ENCODE measurements around the gene TAOK3.
"Not testable (repeated sequence)": the region's sequence is repeated elsewhere in the genome, so short reads cannot be mapped to it uniquely, and the experiment has no call there.

TAOK3 gene

DNA sequence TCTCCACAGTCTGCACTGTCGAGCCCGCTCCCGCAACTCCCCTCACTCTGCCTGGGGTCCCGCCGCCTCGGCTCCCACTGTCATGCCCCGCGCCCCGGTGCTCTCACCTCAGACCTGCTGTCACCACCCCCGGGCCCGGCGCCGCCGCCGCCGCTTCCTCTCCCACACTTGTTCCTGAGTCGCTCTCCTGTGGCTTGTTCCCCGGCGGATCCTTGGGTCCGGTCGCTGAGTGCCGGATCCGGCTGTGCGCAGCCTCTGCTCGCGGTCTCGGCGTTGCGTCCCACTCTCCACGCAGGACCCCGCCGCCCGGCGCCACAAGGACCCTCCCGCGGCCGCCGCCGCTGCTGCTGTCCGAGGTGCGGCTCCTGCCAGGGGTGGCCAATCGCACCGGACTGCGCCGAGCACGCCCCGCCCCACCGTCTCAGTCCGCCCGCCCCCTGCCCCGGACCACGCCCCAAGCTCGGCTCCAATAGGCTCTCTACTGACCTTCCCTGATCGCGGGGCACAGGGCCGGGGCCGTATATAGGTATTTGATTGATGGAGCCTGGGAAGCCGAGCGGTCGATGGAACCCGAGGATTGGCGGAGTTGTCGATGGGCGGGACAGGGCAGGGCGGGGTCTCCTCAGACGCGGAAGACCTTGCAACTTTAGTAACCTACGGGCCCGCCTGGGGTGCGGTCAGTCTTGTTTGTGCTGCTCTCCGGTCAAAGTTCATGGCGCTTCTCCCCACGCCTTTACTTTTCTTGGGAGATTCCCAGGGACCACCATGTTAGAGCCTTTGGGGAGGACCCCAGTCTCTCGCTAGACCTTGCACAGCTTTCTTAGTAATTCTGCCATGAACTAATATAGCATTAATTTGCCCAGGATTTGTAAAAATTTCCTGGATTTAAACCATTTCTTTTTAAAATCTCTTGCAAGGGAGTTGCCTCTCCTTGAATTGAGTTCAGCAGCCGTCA lies at the start of gene TAOK3:
TAOK3 (minus strand) TSS at position 367 of the 955 bp plus-strand sequence. CDS start 117,340 bp downstream, outside the sequence.
- DNase-seq (ENCODE audit: low read depth in 2 of 2) = peak; percentile 92

DNA sequence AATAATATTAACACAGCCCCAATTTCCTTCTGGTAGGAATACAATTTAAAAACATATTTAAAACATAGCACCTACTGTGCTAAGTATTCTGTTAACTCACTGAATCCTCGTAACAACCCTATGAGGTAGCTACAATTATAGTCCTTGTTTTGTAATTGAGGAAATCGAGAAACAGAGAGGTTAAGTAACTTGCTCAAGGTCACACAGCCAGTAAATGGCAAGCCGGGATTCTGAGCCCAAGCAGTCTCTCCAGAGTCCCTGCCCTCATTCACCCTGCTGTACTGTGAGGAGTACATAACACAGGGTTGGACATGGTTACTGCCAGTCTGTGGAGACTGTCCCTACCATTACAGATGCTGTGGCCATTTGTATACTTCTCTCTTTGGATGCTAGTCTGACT lies 48.0 kb upstream of the TAOK3 start:
- no peak for DNase-seq (ENCODE audit: low read depth in 2 of 2)

DNA sequence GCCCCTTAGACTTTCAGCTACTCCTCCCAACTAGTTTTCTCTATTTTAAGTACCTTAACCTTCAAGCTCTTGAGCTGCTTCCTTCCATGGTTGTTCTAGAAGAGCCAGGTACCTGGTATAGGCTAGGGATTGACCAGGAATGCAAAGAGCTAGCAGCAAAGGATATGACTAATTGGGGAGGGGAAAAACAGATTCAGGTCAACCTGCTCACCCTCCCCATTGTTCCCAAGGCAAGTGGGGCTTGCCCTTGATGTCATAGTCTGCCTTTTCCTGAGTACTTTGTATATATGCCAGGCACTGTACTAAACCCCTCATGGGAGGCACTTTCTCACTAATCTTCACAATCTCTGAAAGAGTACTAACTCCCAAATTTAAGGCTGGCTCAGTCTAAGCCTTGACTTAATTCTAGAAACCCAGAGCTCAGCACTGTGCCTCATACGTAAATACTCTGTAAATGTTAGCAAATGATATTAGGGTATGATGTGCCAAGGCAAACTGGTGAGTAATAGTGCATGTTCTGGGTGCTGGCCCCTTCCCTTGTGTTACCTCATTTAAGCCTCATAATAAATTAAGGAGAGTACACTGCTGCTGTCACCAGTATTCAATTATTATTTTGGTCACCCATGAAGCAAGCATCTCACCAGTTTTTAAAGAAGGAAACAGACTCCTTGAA lies 45.8 kb upstream of the TAOK3 start:
- DNase-seq (ENCODE audit: low read depth in 2 of 2) = no peak

DNA sequence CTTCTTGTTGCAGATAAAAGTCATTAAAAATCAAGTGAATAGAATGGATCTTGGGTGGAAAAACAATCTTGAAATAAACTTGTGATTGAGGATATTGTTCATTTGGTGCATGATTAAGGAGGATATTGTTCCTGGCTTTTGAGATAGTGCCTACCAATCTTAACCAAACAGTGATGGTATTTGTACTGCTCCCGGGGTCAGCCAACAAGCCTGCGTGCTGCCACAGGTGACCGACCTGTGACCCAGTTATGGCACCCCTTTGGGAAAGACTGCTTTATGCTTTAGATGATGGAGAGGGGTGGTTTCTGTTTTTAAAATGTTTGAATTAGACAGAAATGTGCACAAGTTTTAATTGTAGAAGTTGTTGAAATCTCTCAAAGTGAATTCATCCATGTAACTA lies 45.2 kb upstream of the TAOK3 start:
- DNase-seq (ENCODE audit: low read depth in 2 of 2) = no peak

DNA sequence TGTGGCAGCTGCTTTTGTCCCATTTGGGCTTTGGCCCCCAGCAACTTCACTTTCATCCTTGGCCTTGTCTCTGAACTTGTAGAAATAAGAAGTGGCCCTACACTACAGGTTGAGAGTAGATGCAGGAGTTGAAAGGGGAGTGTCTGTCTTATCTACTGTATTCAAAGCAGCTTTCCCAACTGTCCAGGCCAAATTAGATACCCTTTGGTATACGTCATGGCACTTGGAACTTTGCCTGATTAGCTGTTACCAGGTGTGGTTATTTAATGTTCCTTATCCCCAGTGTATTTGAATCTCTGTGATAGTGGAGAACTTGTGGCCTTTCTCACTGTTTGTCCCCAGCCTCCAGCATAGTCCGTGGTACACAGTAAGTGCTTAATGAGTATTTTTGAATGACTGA lies 37.1 kb upstream of the TAOK3 start:
- no peak for DNase-seq (ENCODE audit: low read depth in 2 of 2)

DNA sequence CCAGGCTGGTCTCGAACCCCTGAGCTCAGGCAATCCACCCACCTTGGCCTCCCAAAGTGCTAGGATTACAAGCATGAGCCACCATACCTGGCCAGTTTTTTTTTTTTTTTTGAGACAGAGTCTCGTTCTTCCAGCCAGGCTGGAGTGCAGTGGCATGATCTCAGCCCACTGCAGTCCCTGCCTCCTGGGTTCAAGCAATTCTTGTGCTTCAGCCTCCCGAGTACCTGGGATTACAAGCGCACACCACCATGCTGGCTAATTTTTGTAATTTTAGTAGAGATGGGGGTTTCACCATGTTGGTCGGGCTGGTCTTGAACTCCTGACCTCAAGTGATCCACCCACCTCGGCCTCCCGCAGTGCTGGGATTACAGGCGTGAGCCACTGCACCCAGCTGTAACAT lies 35.5 kb upstream of the TAOK3 start:
- not testable (repeated sequence) for DNase-seq (ENCODE audit: low read depth in 2 of 2)

DNA sequence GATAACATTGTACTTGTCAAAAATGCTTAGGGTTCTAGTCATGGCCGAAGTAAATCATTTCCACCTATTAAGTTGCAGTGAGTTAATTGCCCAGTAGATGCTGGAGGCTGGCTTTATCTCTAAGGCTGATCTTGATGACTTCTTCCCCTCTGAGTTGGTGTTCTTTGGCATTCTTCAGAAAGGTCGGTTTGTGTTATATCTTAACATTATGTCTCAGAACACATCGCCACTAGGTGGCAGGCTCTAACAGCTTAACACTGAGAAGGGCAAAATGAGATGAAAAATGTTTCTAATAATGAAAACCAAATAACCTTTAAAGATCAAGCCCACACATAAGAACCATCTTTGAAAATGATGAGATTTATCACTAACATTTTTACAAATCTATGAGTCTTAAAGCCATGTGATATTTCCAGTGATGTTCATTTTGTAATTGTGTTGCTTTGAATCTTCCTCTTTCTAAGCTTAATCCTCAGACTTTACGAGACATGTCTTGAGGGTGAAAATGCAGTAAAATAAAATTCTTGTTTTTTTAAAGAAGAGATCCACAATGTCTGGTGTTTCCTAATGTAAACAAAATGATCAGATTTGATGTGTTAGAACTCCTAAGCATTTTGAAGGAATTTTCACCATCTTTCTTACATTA lies 32.3 kb upstream of the TAOK3 start:
- peak in 1 of 2 donors; percentile 35 for DNase-seq (ENCODE audit: low read depth in 2 of 2)

DNA sequence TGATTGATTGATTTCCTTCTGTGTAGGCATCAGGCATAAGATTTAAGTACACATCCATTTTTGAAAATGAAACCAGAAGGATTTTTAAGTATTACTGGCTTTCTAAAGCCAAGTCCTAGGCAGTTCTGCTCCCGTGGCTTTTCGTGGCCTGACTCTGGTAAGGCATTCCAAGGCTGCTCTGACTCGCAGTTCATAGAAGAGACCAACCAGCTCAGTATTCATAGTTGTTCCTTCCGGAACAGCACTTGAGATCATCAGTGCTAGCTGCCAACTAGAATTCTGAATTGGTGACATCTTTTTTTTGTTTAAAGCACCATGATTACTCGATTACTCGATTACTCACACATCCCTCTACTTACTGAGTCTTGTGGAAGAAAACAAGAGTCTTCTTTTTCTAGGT lies 29.5 kb upstream of the TAOK3 start:
- no peak for DNase-seq (ENCODE audit: low read depth in 2 of 2)

DNA sequence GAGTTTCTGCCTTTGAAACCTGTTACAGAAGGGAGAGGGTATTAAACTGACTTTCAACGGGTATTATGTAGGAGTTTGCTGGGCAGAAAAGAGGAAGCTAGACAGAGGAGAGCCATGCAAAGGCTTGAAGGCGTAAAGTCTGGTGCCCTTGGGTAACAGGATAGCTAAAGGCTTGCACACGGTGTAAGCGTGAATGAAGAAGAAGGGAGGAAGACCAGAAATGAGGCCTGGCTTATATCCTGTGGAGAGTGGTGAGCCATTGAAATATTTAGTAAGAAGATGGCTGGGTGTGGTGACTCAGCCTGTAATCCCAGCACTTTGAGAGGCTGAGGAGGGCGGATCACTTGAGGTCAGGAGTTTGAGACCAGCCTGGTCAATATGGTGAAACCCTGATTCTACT lies 26.2 kb upstream of the TAOK3 start:
- no peak for DNase-seq (ENCODE audit: low read depth in 2 of 2)

DNA sequence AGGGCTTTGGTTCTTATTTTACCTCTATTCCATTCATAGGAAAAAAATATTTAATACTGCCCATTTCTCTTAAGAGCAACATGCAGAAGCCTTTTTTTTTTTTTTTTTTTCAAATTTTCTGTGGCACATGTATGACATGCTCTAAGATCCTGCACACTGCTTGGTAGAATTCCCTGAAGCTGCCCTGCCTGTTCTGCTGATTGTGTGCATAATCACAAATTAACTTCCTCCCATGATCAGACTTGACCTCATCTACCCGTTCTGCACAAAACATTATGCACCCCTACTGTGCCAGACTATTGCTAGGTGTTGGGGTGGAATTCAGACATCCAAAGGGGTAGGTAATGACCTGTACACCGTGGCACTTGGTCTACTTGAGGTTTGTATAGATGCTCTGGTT lies 25.8 kb upstream of the TAOK3 start:
- DNase-seq (ENCODE audit: low read depth in 2 of 2) = no peak

DNA sequence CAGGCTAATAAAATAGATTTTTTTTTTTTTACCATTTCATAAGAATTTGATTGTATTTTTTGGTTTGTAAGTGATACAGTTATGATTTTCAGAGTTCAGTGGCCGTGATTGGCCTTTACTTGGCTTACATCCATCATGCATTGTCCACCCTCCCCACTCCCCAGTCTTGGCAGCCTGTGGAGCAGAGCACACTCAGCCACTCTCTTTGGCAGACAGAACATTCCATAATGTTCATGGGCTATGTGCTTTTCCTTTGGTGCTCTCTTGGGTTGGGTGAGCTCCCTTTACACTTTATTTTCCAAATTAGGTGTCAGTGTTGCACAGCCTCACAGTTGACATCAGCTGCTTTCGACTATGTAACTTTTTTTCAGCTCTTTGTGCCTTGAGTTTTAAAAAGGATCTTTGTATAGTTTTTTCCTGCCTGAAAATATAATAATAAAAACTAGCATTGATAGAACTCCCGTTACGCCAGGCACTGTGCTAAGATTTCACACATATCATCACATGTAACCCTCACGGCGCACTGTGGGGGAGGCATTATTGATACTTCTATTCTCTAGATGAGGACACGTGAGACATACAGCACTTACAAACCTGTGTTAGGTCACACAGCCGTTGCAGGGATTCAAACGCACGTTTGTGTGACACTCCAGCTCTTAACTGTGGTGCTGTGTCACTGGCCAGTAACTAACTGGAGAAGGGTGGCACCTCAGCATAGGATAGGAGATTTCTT lies 25.2 kb upstream of the TAOK3 start:
- DNase-seq (ENCODE audit: low read depth in 2 of 2) = no peak

DNA sequence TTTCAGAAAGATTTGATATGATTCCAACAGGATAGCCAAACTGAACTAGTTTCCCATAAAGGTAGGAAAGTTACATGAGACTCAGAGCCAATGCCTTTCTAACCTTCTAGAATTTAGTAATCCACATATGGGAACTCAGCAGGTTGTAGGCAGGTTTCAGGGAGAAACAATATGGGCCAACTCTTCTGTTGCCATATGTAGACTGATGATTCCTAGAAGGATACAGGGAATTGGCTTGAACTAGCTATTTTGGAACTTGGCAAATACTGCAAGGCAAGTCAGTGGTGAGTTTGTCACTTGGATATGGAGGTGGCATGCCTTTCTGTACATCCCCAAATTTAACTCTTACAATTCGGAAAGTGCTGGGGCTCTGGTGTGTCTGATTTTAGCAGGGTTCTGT lies 19.1 kb upstream of the TAOK3 start:
- DNase-seq (ENCODE audit: low read depth in 2 of 2) = no peak

DNA sequence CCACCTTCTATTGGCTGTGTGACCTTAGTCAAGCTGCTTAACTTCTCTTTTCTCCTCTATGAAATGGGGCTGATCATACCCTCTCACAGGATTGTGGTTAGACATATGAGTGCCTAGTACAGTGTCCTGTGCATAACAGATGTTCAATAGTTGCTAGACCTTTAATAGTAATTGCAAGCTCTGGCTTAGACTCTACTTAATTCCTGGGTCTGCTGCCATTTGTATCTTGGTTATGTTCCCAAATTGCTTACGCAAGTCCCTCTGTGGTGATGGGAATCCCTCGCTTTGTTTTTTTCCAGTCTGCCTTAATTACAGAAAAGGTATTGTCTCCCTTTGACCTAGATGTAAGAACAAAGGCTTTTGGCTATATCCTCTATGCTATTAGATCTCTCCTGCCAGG lies 18.7 kb upstream of the TAOK3 start:
- no peak for DNase-seq (ENCODE audit: low read depth in 2 of 2)

DNA sequence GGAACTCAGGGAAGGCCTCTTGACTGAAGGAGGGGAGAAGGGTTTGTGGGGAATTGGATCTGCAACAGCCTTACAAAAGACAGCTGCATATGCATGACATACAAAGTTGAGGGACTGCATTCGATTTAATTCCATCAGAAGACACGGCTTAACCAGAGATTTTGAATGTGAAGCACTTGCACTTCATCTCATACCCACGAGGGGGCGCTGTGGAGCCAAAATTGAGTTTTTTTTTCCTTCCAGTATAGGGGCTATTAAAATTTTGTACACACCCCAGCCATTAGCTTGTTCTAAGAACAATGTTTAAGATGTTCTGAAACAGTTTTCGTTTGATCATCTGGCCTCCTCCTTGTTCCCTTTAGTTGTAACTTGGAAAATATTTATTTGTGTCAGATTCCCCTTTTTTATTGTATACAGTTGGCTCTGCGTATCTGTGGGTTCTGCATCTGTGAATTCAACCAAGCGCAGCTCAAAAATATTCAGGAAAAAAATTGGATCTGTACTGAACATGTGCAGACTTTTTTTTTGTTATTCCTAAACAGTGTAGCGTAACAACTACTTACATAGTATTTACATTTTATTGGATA lies 5.3 kb upstream of the TAOK3 start:
- peak; percentile 57 to 71 for DNase-seq (ENCODE audit: low read depth in 2 of 2)

DNA sequence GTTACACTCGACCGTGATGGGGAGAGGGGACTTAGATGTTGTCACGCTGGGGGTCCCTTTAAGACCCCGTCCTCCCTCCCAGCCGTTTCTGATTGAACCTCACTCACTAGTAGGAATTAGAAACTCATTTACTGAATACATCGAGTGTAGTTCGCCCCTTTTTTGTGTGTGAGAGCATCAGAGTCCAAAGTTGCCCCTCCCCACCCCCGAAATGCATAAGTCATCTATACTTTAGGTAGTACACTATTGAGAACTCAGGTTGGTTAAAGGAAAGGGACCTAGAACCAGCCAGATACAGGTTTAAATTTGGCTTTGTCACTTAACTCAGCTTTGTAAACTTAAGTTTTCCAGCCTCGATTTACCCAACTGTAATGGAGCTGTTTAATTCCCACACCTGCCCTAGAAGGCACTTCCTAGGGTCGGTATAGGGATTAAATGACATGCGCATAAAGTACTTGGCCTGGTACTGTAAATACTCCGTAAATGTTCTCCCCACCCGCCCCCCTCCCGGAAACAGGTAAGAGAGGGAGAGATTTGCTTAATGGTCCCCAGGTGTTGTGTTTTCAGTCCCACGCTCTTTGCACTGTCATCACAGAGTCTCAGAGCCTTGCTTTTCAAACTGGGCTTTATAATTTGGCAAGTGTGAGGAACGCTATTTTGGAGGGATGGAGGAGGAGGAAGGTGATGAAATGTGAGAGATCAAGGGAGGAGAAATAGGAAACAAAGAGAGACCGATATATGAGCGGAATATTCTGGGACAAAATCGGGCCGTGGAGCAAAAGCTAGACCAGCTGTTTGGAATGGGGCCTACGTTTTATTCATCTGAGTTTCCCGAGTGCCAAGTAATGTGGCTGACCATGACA lies 4.5 kb upstream of the TAOK3 start:
- DNase-seq (ENCODE audit: low read depth in 2 of 2) = no peak

DNA sequence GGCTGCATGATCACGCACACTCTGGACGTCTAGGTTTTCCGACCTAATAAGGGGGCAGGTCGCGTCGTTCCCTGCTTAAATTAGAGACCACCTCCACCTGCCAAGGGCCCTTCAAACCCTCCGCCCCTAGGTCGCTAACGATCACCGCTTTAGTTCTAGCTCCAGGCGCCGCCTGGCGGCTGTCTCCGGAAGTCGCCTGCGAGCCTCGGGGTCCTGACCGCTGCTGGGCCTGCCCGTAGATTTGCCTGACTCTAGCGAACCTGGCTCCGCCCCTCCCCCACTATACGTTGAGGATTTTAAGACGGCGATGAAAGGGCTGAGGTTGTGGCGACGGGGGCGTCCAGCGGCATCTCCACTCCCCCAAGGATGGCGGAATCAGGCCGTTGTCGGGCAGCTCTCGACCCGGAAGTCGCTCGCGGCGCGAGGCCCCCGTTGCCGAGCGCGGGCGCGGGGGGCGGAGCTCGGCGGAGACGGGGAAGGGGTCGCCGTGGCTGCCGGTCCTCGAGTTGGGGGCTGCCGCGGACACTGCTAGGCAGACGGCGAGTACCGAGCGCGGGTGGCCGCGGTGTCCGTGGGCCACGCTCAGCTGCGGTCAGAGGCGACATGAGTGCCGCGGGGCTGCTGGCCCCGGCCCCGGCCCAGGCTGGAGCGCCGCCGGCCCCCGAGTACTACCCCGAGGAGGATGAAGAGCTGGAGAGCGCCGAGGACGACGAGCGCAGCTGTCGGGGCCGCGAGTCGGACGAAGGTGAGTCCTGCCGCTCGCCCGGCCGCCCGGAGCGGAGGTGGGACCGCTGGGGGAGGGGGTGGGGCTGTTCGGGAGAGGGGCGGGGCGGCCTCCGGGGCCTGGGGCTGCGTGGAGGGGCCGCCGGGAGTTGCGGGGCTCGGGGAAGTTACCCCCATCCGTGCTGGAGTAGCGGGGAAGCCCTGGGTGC lies 3.6 kb upstream of the TAOK3 start, which contains the start of gene SUDS3:
SUDS3 (plus strand) TSS at position 467 of the 932 bp plus-strand sequence; CDS start at position 604, 137 bp downstream.
- peak; percentile 86 to 95 for DNase-seq (ENCODE audit: low read depth in 2 of 2)

DNA sequence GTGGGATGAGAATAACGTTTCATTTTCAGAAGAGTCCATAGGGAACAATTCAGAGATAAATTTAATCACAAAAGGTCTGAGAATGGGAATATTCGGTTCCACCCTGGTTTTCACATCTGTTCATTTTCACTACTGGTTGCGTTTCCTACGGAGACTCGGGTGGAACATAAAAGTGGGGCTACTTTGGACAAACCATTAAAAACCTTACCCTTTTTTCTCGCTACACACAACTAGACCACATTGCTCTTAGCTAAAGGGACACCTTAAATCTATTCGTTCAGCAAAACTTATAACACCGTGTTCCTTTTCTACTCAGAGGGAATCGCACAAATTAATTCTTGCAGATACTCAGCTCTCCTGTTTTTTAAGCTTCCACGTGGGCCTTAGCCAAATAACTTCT lies 2.6 kb upstream of the TAOK3 start:
- no peak for DNase-seq (ENCODE audit: low read depth in 2 of 2)

DNA sequence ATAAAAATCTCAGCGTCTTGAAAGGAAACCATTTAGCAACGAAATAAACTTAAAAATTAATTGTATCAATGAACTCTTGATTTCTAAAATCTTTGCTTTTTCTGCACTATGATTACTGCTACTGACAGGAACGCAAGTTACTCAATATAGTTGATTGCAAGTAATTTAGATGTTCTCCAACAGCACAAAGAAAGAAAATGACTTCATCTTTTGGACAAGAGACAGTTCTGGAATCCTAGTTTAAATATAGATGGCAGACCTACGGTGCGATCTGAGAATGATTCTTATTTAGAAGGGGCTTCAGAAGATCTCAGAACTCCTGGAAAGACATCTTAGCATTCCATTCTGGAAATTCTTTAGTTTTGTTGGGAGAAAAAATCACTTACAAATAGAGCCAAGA lies 2.2 kb upstream of the TAOK3 start:
- no peak for DNase-seq (ENCODE audit: low read depth in 2 of 2)

DNA sequence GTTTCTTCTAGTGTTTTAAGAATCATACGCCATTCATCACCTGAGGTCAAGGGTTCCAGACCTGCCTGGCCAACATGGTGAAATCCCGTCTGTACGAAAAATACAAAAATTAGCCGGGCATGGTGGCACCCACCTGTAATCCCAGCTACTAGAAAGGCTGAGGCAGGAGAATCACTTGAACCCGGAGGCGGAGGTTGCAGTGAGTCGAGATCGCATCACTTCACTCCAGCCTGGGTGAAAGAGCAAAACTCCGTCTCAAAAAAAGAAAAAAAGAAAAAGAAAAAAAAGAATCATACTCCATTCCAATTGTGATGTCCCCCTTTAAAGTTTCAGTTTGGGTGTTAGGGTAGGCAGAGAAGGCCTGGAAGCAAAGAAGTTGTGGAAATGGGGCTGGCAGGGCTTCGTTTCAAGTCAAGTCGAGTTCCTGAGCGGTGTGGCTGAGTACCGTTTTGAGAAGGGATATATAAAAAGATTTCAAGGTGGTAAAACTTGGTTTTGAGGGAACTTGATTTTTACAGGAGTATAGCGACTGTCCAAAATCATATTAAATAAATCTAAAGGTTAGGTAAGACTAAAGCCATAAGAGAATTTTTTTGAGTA lies 1.5 kb upstream of the TAOK3 start:
- no peak for DNase-seq (ENCODE audit: low read depth in 2 of 2)

All from stimulated activated CD8-positive, alpha-beta memory T cell treated with anti-CD3 and anti-CD28 coated beads, Interleukin-7, amount 100 ng/mL, for 1 hour (primary cell).